ENCODE results near the gene NAPB.

DNA sequence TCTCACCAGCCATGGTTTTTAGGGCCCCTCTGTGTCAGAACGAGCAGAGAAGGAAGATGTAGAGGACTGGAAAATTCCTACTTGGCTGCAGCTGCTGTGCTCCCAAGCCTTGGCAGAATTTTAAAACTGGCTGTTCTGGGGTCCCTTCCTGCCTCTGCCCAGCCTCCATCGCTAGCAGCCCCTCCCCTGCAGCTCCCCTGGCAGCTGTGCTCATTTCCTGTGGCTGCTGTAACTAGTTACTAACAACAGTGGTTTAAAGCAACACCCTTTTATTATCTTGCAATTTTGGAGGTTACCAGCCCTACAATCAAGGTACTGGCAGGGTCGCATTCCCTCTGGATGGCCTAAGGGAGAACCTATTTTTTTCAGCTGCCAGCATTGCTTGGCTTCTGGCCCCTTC is 35.1 kb upstream of the NAPB start:
- TF ChIP-seq, protein P1, sequence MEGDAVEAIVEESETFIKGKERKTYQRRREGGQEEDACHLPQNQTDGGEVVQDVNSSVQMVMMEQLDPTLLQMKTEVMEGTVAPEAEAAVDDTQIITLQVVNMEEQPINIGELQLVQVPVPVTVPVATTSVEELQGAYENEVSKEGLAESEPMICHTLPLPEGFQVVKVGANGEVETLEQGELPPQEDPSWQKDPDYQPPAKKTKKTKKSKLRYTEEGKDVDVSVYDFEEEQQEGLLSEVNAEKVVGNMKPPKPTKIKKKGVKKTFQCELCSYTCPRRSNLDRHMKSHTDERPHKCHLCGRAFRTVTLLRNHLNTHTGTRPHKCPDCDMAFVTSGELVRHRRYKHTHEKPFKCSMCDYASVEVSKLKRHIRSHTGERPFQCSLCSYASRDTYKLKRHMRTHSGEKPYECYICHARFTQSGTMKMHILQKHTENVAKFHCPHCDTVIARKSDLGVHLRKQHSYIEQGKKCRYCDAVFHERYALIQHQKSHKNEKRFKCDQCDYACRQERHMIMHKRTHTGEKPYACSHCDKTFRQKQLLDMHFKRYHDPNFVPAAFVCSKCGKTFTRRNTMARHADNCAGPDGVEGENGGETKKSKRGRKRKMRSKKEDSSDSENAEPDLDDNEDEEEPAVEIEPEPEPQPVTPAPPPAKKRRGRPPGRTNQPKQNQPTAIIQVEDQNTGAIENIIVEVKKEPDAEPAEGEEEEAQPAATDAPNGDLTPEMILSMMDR (IDR thresholded peaks at IDR 0.05): no peak
- TF ChIP-seq EP300 (IDR thresholded peaks at IDR 0.05): no peak
